Astrocyte (in vitro differentiated cells and primary cell): ENCODE measurements around the gene APOC4.
A peak's percentile ranks its signal among the peaks of the same experiment; 100 is the strongest.

Experiments used
- EZH2 ChIP-seq: IDR thresholded peaks from 2 replicates; pipeline ENCODE4 v1.6.1; 2012; ENCODE audit warnings: mild to moderate bottlenecking, low read length, inconsistent platforms; ENCODE audit not compliant: insufficient read depth
- TF ChIP-seq, protein P1 (sequence below): IDR thresholded peaks from 2 replicates; pipeline ENCODE4 v1.5.1; 2011; ENCODE audit warnings: low read depth, mild to moderate bottlenecking, inconsistent platforms, low read length, moderate library complexity; ENCODE audit not compliant: insufficient read depth

DNA sequence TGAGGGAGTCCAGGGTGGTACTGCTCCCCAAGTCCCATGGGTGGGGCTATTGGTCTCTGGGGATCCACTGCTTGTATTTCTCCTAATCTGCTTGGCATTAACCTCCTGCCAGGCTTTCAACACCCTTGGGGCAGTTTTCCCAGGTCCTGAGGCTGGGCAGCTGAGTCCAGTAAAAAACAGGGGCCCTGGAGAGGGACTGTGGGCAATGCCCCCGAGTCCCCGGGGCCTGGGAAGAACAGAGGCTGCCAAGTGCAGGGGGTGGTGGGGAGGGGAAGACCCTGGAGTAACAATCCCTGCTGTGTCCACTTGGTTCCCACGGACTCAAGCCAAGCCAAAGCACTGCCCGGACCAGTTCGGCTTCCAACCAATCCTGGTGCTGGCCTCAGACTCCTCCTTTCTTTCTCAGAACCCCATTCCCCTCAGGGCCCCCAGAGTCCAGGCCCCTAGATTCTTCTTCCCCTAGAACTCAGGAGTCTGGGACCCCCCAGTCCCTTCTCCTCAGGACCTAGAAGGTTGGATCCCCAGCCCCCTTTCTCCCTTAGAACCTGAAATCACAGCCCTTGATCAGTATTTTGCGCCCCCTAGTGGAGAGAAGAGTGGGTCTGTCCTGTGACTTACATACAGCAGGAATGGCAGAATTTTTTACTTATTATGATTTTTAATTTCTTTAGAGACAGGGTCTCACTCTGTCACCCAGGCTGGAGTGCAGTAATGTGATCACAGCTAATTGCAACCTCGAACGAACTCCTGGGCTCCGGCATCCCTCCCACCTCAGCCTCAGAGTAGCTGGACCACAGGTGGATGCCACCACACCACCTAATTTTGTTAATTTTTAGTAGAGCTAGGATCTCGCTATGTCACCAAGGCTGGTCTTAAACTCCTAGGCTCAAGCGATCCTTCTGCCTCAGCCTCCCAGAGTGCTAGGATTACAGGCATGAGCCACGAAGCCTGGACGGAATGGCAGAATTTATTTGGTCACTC is 9.4 kb downstream of the APOC4 start:
- TF ChIP-seq, protein P1, sequence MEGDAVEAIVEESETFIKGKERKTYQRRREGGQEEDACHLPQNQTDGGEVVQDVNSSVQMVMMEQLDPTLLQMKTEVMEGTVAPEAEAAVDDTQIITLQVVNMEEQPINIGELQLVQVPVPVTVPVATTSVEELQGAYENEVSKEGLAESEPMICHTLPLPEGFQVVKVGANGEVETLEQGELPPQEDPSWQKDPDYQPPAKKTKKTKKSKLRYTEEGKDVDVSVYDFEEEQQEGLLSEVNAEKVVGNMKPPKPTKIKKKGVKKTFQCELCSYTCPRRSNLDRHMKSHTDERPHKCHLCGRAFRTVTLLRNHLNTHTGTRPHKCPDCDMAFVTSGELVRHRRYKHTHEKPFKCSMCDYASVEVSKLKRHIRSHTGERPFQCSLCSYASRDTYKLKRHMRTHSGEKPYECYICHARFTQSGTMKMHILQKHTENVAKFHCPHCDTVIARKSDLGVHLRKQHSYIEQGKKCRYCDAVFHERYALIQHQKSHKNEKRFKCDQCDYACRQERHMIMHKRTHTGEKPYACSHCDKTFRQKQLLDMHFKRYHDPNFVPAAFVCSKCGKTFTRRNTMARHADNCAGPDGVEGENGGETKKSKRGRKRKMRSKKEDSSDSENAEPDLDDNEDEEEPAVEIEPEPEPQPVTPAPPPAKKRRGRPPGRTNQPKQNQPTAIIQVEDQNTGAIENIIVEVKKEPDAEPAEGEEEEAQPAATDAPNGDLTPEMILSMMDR = peak; percentile 80
- no peak for TF ChIP-seq EZH2
